H1 (cell line): Measurements from ENCODE around the gene GANAB. TPM values are rescaled to one million over a fixed set of nuclear protein-coding genes. Genes with fewer than 3 reads are reported as not detected.

Experiments used
- CTCF ChIA-PET: fragments of 300-600 bp; sonication (Branson Sonifier 250); formaldehyde crosslinking; loops from one replicate; lab custom pipeline; 2021; ENCODE audit not compliant: partially characterized antibody; lab: Charles Lee
- POLR2A ChIA-PET: fragments of 300-600 bp; sonication (Branson Sonifier 250); formaldehyde crosslinking; loops from one replicate; lab custom pipeline; 2021; ENCODE audit warnings: inconsistent platforms; ENCODE audit not compliant: partially characterized antibody; lab: Charles Lee
- DNase-seq, 2 experiments: peaks; one replicate each; pipeline versions ENCODE4 v3.0.0 to v3.0.0-alpha.2; 2010 to 2022; ENCODE audit warnings: low spot score in 2 of 2, low read depth in 1 of 2, mixed read lengths in 1 of 2
- FAIRE-seq: peaks from 2 replicates; lab custom pipeline; 2011; peaks lifted over from hg19 to GRCh38; lab: Jason Lieb, UNC
- H2AFZ ChIP-seq: 2 replicates; pipeline ENCODE4 v1.8.1; 2012; ENCODE audit warnings: low read length, inconsistent platforms
- H2AK5ac ChIP-seq: 2 replicates; pipeline ENCODE4 v1.6.1; 2013; ENCODE audit warnings: low read depth, low read length
- H2BK120ac ChIP-seq: replicated peaks from 2 replicates; pipeline ENCODE3; 2013; ENCODE audit warnings: low read depth, low read length, inconsistent platforms
- H2BK12ac ChIP-seq: 2 replicates; pipeline ENCODE4 v1.6.1; 2013; ENCODE audit warnings: low read depth, low read length
- H2BK15ac ChIP-seq: 2 replicates; pipeline ENCODE4 v1.6.1; 2013; ENCODE audit warnings: low read length
- H2BK20ac ChIP-seq: 2 replicates; pipeline ENCODE4 v1.6.1; 2013; ENCODE audit warnings: low read length
- H2BK5ac ChIP-seq: 2 replicates; pipeline ENCODE4 v1.6.1; 2013; ENCODE audit warnings: low read depth, low read length
- H3K14ac ChIP-seq: 2 replicates; pipeline ENCODE4 v1.6.1; 2013; ENCODE audit warnings: inconsistent platforms; ENCODE audit not compliant: insufficient read length
- H3K18ac ChIP-seq: 2 replicates; pipeline ENCODE4 v1.6.1; 2013; ENCODE audit warnings: low read length; ENCODE audit errors: extremely low read depth
- H3K23ac ChIP-seq: 2 replicates; pipeline ENCODE4 v1.6.1; 2013; ENCODE audit warnings: inconsistent platforms; ENCODE audit not compliant: insufficient read length
- H3K23me2 ChIP-seq: 2 replicates; pipeline ENCODE4 v1.6.1; 2013; ENCODE audit warnings: low read depth, low read length
- H3K27ac ChIP-seq: 2 replicates; pipeline ENCODE4 v1.6.1; 2011; ENCODE audit warnings: low read depth, low read length, inconsistent platforms
- H3K27me3 ChIP-seq, 4 experiments: replicated peaks in 1 of 4; 1 replicate in 1 of 4; 2 replicates in 3 of 4; pipeline versions ENCODE4 v1.6.1 to v1.8.1; 2011 to 2013; ENCODE audit warnings: low read length in 3 of 4, mild to moderate bottlenecking in 3 of 4, inconsistent platforms in 2 of 4, mixed read lengths in 2 of 4, moderate library complexity in 1 of 4; ENCODE audit not compliant: control insufficient read depth in 3 of 4, insufficient read depth in 3 of 4; ENCODE audit errors: extremely low read depth in 1 of 4
- H3K36me3 ChIP-seq, 4 experiments: 2 replicates each; pipeline versions ENCODE4 v1.6.1 to v1.8.1; 2011 to 2013; ENCODE audit warnings: mild to moderate bottlenecking in 4 of 4, low read length in 3 of 4, moderate library complexity in 2 of 4, control low read depth in 1 of 4, inconsistent platforms in 1 of 4; ENCODE audit not compliant: insufficient read depth in 4 of 4, control insufficient read depth in 2 of 4
- H3K4ac ChIP-seq: replicated peaks from 2 replicates; pipeline ENCODE3; 2013; ENCODE audit warnings: low read length, low read depth, mixed read lengths, inconsistent platforms; ENCODE audit not compliant: insufficient read length
- H3K4me1 ChIP-seq, 4 experiments: replicated peaks in 1 of 4; 1 replicate in 1 of 4; 2 replicates in 3 of 4; pipeline versions ENCODE4 v1.6.1 to v1.8.1; 2011 to 2013; ENCODE audit warnings: low read length in 3 of 4, inconsistent platforms in 2 of 4, mixed read lengths in 1 of 4; ENCODE audit not compliant: insufficient read depth in 4 of 4, control insufficient read depth in 3 of 4
- H3K4me2 ChIP-seq, 2 experiments: 2 replicates each; pipeline versions ENCODE4 v1.6.1 to v1.8.1; 2011 to 2013; ENCODE audit warnings: low read depth in 2 of 2, low read length in 2 of 2, control low read depth in 1 of 2, inconsistent platforms in 1 of 2, mild to moderate bottlenecking in 1 of 2; ENCODE audit not compliant: insufficient read depth in 1 of 2
- H3K4me3 ChIP-seq, 4 experiments: fragments of 200-600, 300-600 bp in 1 of 4; sonication (generic), shearing (Covaris generic), sonication (Bioruptor Twin) in 1 of 4; 2 replicates each; pipeline versions ENCODE4 v1.5.1 to v1.8.1; 2011 to 2016; ENCODE audit warnings: low read length in 4 of 4, low read depth in 3 of 4, control low read depth in 2 of 4, inconsistent platforms in 2 of 4, mild to moderate bottlenecking in 2 of 4, mixed read lengths in 1 of 4, moderate library complexity in 1 of 4; ENCODE audit not compliant: insufficient read depth in 2 of 4; ENCODE audit errors: extremely low read depth in 1 of 4
- H3K56ac ChIP-seq: replicated peaks from 2 replicates; pipeline ENCODE3; 2013; ENCODE audit warnings: low read depth, mild to moderate bottlenecking, mixed read lengths, low read length, inconsistent platforms; ENCODE audit not compliant: insufficient read length
- H3K79me1 ChIP-seq: 2 replicates; pipeline ENCODE4 v1.6.1; 2013; ENCODE audit warnings: low read depth, low read length, control low read depth
- H3K79me2 ChIP-seq, 2 experiments: 2 replicates each; pipeline versions ENCODE4 v1.6.1 to v1.8.1; 2012 to 2013; ENCODE audit warnings: low read length in 2 of 2, mild to moderate bottlenecking in 2 of 2, inconsistent platforms in 1 of 2; ENCODE audit not compliant: insufficient read depth in 2 of 2, control insufficient read depth in 1 of 2
- H3K9ac ChIP-seq, 4 experiments: replicated peaks in 1 of 4; 1 replicate in 1 of 4; 2 replicates in 3 of 4; pipeline versions ENCODE4 v1.6.1 to v1.8.1; 2011 to 2013; ENCODE audit warnings: low read depth in 3 of 4, low read length in 3 of 4, control low read depth in 2 of 4, mild to moderate bottlenecking in 2 of 4, moderate library complexity in 2 of 4, inconsistent platforms in 1 of 4; ENCODE audit errors: extremely low read depth in 1 of 4
- H3K9me3 ChIP-seq, 2 experiments: 2 replicates each; pipeline versions ENCODE4 v1.6.1 to v1.8.1; 2012 to 2013; ENCODE audit warnings: mild to moderate bottlenecking in 2 of 2, moderate library complexity in 2 of 2, control low read depth in 1 of 2, inconsistent platforms in 1 of 2, low read depth in 1 of 2, low read length in 1 of 2, mixed read lengths in 1 of 2; ENCODE audit not compliant: insufficient read depth in 2 of 2
- H4K20me1 ChIP-seq, 2 experiments: replicated peaks in 1 of 2; 2 replicates each; pipeline versions ENCODE3 to v1.8.1; 2011 to 2013; ENCODE audit warnings: inconsistent platforms in 2 of 2, low read length in 2 of 2, mild to moderate bottlenecking in 1 of 2; ENCODE audit not compliant: insufficient read depth in 2 of 2, control insufficient read depth in 1 of 2
- H4K5ac ChIP-seq: 2 replicates; pipeline ENCODE4 v1.6.1; 2013; ENCODE audit warnings: low read length, low read depth, mixed read lengths, inconsistent platforms; ENCODE audit not compliant: insufficient read length
- H4K8ac ChIP-seq: 2 replicates; pipeline ENCODE4 v1.8.0; 2013; ENCODE audit warnings: mild to moderate bottlenecking, moderate library complexity, low read length, inconsistent platforms; ENCODE audit not compliant: insufficient read depth; ENCODE audit errors: extremely low read depth
- H4K91ac ChIP-seq: replicated peaks from 2 replicates; pipeline ENCODE3; 2013; ENCODE audit warnings: low read length, mixed read lengths, inconsistent platforms; ENCODE audit not compliant: insufficient read length
- ASH2L ChIP-seq: fragments of 200-600, 300-600 bp; sonication (generic); IDR thresholded peaks from one replicate; pipeline ENCODE4 v1.7.1; 2017; ENCODE audit warnings: low read length
- CBX5 ChIP-seq: fragments of 300-800, 300-1000 bp; sonication (generic); IDR thresholded peaks from 2 replicates; pipeline ENCODE4 v1.7.1; 2016; ENCODE audit warnings: antibody characterized with exemption, low read length, low read depth
- CEBPB ChIP-seq: IDR thresholded peaks from 2 replicates; pipeline ENCODE4 v1.6.1; 2012; ENCODE audit warnings: low read depth, low read length
- E2F6 ChIP-seq: IDR thresholded peaks from 2 replicates; pipeline ENCODE4 v1.6.1; 2012; ENCODE audit warnings: inconsistent platforms
- EGR1 ChIP-seq: IDR thresholded peaks from 2 replicates; pipeline ENCODE4 v1.6.1; 2011; ENCODE audit warnings: low read depth, low read length, borderline replicate concordance
- JUND ChIP-seq: IDR thresholded peaks from 2 replicates; pipeline ENCODE4 v1.6.1; 2011; ENCODE audit warnings: mild to moderate bottlenecking, improper control_type of control experiment, low read length
- KDM1A ChIP-seq: fragments of 200-600, 300-600 bp; sonication (generic); IDR thresholded peaks from 2 replicates; pipeline ENCODE4 v1.7.1; 2016; ENCODE audit warnings: mild to moderate bottlenecking, low read length, borderline replicate concordance
- NRF1 ChIP-seq: IDR thresholded peaks from 2 replicates; pipeline ENCODE4 v1.6.1; 2011; ENCODE audit warnings: mild to moderate bottlenecking, low read depth, low read length, improper control_type of control experiment
- RXRA ChIP-seq: IDR thresholded peaks from 2 replicates; pipeline ENCODE4 v1.6.1; 2011; ENCODE audit warnings: low read depth, mild to moderate bottlenecking, low read length, moderate library complexity; ENCODE audit not compliant: insufficient read depth
- SIRT6 ChIP-seq: IDR thresholded peaks from one replicate; pipeline ENCODE4 v1.7.1; 2012; ENCODE audit warnings: low read length, inconsistent platforms
- SUZ12 ChIP-seq: fragments of 200-600 bp; sonication (generic); IDR thresholded peaks from 2 replicates; pipeline ENCODE4 v1.6.1; 2012; ENCODE audit warnings: mild to moderate bottlenecking, inconsistent platforms, low read length, moderate library complexity, mixed read lengths
- TAF1 ChIP-seq: IDR thresholded peaks from 2 replicates; pipeline ENCODE4 v1.6.1; 2011; ENCODE audit warnings: mild to moderate bottlenecking, low read depth, low read length
- TAF7 ChIP-seq: optimal IDR thresholded peaks from 2 replicates; pipeline ENCODE3; 2011; ENCODE audit warnings: low read depth, mild to moderate bottlenecking, inconsistent platforms, low read length, moderate library complexity, borderline replicate concordance
- WGBS, 2 experiments: shearing (Covaris generic) in 1 of 2; methylation state at CpG; one replicate each; pipeline versions ENCODE4 v1.1.6 to v1.1.7; 2013 to 2015; ENCODE audit warnings: low lambda C conversion rate in 2 of 2, mixed read lengths in 2 of 2, inconsistent platforms in 1 of 2, low coverage in 1 of 2, missing lambda C conversion rate in 1 of 2; ENCODE audit not compliant: insufficient replicate concordance in 2 of 2, insufficient coverage in 1 of 2, insufficient read length in 1 of 2; ENCODE audit errors: extremely low coverage in 1 of 2, missing lambda C conversion rate in 1 of 2; 5-methylcytosine and 5-hydroxymethylcytosine counted together
- polyA plus RNA-seq, 7 experiments: library from polyadenylated mRNA; depleted of rRNA in 3 of 7; stranded (reverse) in 5 of 7; unstranded in 2 of 7; fragments of >200 nt in 5 of 7; fragments of 200-250 nt in 2 of 7; gene quantifications; 1 replicate in 5 of 7; 2 replicates in 1 of 7; 4 replicates in 1 of 7; pipeline versions ENCODE4 v1.2.1 to v1.2.3, GENCODE V29; 2011 to 2013; ENCODE audit warnings: missing spikeins in 2 of 7, mixed read lengths in 2 of 7
- total RNA-seq: library from RNA; stranded (reverse); fragmentation: NEBNext Ultra II Directional; extraction: Animal tissue kit (Norgen Biotek cat#: 25700); gene quantifications from 2 replicates; pipeline ENCODE4 v1.2.1, GENCODE V29; 2021

Gene GANAB
- total and polyA plus RNA-seq, 2 of the 8 experiments (the other 6 are each of a cell fraction or from before 2014, with no cell fraction given): 289 to 330 TPM

DNA sequence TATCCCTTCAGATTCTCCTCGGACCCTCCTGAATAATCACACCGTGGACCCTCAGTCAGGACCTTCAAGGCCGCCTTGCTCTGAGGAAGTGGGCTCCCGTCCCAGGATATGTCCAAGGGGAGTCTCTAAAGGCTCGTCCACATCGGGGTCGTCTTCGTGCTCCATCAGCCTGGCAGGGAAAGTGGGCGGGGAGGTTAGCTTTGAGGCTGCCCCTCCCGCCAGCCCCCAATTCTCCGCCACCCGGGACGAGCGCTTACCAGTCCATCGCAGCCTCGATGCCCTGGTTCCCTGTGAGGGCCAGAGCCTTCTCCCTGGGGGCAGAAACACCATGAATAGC lies 32.0 kb upstream of the GANAB start:
- Histone ChIP-seq H2BK15ac (no peak overlapping the region), H3K23me2 (peaks cover 3% of the 10 kb centered on the region; the same call in 1 of the 2 replicates), H2BK12ac (no peak overlapping the region), H2BK120ac (no peak overlapping the region), H4K5ac (no peak overlapping the region), H3K27me3 (no peaks in the 10 kb centered on the region), H3K4me1 (peaks cover 2 to 8% (median 4%) of the 10 kb centered on the region in 4 experiments; a peak in 4 of 7 replicates), H3K36me3 (peaks cover 5 to 22% (median 9%) of the 10 kb centered on the region in 4 experiments; a peak in 5 of 8 replicates), H3K56ac (peak overlapping the region; percentile 40), H3K9me3 (no peaks in the 10 kb centered on the region), H3K27ac (peak overlapping the region; percentile 68), H2BK20ac (no peak overlapping the region), H2AK5ac (no peak overlapping the region), H4K91ac (no peak overlapping the region), H2AFZ (no peak overlapping the region), H3K4me2 (peak overlapping the region; percentile 74 to 86), H3K79me2 (peaks cover 0 to 19% of the 10 kb centered on the region in 2 experiments; a peak in 2 of 4 replicates), H3K79me1 (peaks cover 2% of the 10 kb centered on the region), H3K14ac (no peak overlapping the region), H3K4ac (no peak overlapping the region), H3K18ac (peak overlapping the region; percentile 75; the same call in 1 of the 2 replicates), H4K8ac (peak overlapping the region; percentile 74; the same call in 1 of the 2 replicates), H3K23ac (no peak overlapping the region), H2BK5ac (peak overlapping the region; percentile 91), H3K9ac (peak overlapping the region; percentile 55 to 90 (median 88)), H3K4me3 (peak overlapping the region; percentile 78 to 98 (median 88)), H4K20me1 (peaks cover 0 to 1% of the 10 kb centered on the region in 2 experiments)
- WGBS, 2 experiments: 12% methylated on average over 9 of the region's 16 CpGs; no CpG with 5 or more reads in 1 of the 2 experiments
- TF ChIP-seq RXRA: no peak
- TF ChIP-seq TAF1: no peak
- TF ChIP-seq ASH2L: no peak
- no peak for TF ChIP-seq SUZ12
- no peak for TF ChIP-seq NRF1
- no peak for TF ChIP-seq KDM1A
- no peak for TF ChIP-seq EGR1
- no peak for TF ChIP-seq CEBPB
- no peak for TF ChIP-seq TAF7
- no peak for TF ChIP-seq E2F6
- TF ChIP-seq SIRT6: no peak
- TF ChIP-seq JUND: no peak
- TF ChIP-seq CBX5: no peak
- ChIA-PET POLR2A (interaction anchor here (0.6 to 61.4 kb wide), 5 partner anchors 13 to 123 kb away, joined by 3 to 2041 read pairs (median 4); partner anchors contain the start of genes BSCL2, C11orf98, CSKMT and GANAB), CTCF (interaction anchor here (8.2 kb wide), 1 partner anchor 16 kb away, joined by 114 read pairs; the partner anchor contains the start of gene LRRN4CL)
- no peak for FAIRE-seq
- no peak for DNase-seq
